GM15510 (cell line): Measurements from ENCODE around the gene ADAM23.

Experiments used
- POLR2A ChIP-seq: IDR thresholded peaks from 3 replicates; pipeline ENCODE4 v1.6.1; 2011; ENCODE audit warnings: borderline replicate concordance; ENCODE audit not compliant: insufficient read length; ENCODE audit errors: extremely low read depth

Gene ADAM23

GRCh38 chr2:206561962-206562361 is 118.6 kb downstream of the ADAM23 start:
- TF ChIP-seq POLR2A, result no peak

- no peak for TF ChIP-seq POLR2A
Observed at GRCh38 chr2:206562375-206562774, 119.0 kb downstream of the ADAM23 start.

DNA sequence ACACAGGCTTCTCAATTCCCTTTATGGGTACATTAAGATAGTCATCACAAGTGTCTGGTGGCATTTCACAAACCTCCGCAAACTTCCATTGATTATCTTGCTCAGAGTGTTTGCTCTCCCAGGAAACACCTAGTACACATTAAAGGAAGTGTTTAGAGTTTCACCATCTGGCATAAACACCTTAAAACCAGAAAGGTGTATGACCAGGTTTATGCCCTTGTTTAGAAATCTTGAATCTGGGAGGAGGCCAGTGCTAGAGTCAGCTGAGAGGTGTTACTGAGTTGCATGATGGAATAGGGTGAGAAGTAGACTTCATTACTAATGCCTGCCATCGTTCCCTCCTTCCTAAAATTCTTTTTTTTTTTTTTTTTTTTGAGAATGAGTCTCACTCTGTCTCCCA is 120.0 kb downstream of the ADAM23 start:
- no peak for TF ChIP-seq POLR2A

- TF ChIP-seq POLR2A, result no peak
Observed at GRCh38 chr2:206565666-206566065, 122.3 kb downstream of the ADAM23 start.

DNA sequence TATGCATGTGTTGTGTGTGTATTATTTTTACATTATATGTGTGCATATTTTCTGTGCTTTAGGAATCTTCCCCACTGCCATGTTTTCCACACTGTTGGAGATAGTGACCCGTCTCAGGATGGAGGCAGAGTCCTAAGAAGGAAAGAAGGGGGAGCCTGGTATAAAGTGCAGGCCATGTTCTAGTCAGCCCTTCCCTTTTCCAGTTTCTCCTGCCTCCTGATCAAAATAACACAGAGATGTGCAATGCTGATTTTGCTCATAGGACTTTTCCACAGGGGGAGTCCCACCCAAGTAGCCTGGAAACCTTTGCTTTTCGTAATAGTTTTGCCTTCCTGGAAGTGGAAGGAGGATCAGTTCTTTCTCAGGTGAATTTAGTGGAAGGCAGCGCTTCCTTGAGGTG is 126.1 kb downstream of the ADAM23 start:
- TF ChIP-seq POLR2A, result no peak

DNA sequence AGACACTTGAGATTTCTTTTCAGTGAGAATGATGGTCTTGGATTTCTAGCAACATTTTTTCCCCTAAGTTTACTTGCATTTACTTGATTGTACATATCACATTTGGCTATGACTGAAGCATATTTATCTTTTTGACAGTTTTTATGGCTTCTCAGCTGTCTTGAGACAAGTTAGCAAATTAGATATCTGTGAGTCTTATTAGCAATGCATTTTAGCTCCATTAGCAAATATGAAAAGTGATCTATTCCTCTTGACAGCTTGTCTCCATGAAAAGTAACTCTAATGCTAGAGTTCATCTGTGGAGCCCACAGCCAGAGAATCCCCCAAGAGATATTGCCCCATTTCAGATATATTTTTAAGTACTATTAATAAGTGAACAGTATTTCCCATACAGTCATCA is 126.9 kb downstream of the ADAM23 start:
- no peak for TF ChIP-seq POLR2A

DNA sequence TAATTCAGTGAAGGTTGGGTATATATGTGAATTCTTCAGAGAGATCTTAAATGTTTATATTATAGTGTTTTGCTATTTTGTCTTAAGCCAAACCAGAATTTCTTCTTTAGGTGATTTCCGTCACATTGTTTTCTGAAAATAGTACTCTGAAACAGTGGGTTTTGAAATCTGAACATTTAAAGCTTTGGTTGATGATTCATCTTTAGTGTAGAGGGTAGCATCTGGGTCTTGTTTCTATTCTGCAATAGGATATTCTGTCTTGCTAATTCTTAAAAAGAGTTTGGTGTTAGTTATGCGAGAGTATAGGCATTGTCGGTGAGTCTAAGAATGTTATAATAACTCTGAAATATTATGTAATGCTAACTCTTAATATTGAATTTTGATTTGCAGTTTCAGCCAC is 129.4 kb downstream of the ADAM23 start:
- TF ChIP-seq POLR2A, result no peak

DNA sequence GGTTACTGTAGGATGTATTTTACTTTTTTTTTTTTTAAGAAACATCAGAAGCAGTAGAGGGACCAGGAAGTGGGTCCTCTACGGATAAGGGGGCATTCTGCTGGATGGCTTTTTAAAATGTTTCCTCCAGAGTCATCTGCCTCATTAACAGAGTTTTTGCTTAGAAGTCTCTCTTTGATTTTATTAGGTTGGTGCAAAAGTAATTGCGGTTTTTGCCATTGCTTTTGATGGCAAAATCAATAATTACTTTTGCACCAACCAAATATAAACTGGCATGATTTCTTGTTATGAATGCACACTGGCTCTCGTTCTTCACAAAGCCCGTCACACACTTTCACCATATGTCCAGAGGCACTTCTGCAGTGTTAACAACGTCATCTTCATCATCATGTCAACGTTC is 130.5 kb downstream of the ADAM23 start:
- TF ChIP-seq POLR2A, result no peak

DNA sequence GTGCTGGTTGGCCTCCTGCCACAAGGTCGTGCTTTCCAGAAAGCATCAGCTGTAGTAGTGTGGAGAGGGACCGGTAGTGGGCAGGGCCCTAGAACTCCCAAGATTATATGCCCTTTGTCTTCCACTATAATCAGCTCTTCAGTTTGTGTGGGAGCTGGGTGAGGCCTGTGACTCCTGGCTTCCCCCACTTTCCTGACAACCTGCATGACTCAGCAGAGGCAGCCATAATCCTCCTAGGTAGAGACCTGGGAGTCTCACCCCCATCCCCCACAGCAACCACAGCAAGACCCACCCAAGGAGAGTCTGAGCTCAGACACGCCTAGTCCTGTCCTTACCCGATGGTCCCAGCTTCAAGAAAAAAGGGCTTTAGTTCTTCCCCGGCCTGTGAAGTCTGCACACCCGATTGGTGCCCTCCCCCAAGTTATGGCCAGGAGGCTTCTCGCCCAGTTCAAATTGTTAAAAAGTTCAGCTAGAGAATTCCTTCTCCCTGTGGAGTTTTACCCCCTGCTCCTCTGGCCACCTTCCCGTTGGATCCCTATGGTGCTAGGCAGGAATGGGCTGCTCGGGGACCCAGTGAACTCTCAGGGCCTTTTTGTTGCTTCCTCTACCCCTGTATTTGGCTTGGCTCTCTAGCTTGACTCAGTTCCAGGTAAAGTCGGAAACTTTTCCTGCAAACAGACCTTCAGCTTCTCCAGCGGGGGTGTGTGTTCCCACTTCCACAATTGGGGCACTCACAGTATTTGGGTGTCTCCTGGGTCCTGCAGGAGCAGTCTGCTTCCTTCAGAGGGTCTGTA is 141.2 kb downstream of the ADAM23 start:
- no peak for TF ChIP-seq POLR2A

DNA sequence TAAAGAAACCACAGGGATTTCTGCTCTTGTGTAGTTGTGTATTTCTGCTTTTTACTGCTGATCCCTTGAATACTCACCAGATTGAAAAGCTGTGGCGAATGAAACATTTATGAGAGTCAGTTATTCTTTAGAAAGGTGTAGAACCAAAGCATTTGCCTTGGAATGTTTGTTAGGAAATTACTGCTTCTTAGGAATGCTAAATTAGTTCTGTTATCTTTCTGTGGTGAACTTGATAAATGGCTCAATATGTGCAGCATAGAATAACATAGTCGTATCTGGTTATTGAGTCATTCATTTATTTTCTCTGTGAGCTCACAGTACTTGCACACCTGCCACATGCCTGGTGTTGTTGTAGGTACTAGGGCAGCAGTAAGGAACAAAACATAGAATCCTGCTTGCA is 142.0 kb downstream of the ADAM23 start:
- no peak for TF ChIP-seq POLR2A

DNA sequence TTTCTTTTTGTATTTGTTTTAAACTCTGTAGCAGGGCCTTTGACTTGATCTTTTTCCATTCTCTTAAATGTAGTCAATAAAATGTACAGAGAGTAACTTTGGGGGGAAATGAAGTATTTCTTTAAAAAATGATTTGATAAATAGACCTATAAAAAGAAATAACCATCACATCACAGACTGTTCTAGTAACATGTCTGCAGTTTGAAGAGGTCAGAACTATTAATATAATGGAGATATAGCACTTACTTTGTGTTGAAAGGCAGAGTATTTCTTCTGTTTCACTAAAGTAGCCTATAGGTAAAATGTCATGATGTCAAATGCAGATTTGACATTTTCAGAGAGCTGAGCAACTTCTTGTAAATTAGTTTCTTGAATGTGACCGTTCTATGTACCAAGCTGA is 143.3 kb downstream of the ADAM23 start:
- no peak for TF ChIP-seq POLR2A

GRCh38 chr2:206597717-206598218 is 154.4 kb downstream of the ADAM23 start:
- no peak for TF ChIP-seq POLR2A

GRCh38 chr2:206603243-206603642 is 159.9 kb downstream of the ADAM23 start:
- no peak for TF ChIP-seq POLR2A

GRCh38 chr2:206610451-206610850 is 167.1 kb downstream of the ADAM23 start:
- no peak for TF ChIP-seq POLR2A

GRCh38 chr2:206611191-206611590 is 167.9 kb downstream of the ADAM23 start:
- TF ChIP-seq POLR2A, result no peak

DNA sequence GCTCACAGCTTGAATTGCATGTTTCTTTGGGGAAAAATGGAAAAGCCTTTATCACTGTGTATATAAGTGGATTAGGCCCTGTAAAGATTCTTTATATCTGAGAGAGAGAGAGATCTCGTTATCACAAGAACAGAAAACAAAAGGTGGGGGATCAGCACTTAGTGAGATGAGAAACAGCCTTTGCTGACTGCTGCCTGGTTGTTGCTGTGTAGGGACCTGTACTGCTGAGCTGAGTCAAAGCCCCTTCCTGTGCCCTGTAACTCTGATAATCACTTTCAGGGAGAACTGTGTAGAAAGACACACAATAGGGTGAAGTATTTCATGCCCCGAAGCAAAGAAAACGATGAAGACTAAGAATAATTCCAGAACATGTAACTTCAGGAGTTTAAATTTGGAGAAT is 168.4 kb downstream of the ADAM23 start:
- TF ChIP-seq POLR2A, result no peak
